ENCODE data around the gene ARHGEF10L.

- no peak for TF ChIP-seq POLR2A (IDR thresholded peaks at IDR 0.05)
- TF ChIP-seq, protein P1, sequence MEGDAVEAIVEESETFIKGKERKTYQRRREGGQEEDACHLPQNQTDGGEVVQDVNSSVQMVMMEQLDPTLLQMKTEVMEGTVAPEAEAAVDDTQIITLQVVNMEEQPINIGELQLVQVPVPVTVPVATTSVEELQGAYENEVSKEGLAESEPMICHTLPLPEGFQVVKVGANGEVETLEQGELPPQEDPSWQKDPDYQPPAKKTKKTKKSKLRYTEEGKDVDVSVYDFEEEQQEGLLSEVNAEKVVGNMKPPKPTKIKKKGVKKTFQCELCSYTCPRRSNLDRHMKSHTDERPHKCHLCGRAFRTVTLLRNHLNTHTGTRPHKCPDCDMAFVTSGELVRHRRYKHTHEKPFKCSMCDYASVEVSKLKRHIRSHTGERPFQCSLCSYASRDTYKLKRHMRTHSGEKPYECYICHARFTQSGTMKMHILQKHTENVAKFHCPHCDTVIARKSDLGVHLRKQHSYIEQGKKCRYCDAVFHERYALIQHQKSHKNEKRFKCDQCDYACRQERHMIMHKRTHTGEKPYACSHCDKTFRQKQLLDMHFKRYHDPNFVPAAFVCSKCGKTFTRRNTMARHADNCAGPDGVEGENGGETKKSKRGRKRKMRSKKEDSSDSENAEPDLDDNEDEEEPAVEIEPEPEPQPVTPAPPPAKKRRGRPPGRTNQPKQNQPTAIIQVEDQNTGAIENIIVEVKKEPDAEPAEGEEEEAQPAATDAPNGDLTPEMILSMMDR (IDR thresholded peaks at IDR 0.05): no peak
Measured at GRCh38 chr1:17710889-17711576, 171.5 kb downstream of the ARHGEF10L start.

Measured in prostate gland (tissue), 2 donors.